Effector memory CD4-positive, alpha-beta T cell (primary cell): ENCODE measurements around the gene OPCML.

Experiments used
- DNase-seq, 3 donors: peaks; one replicate each; pipeline ENCODE4 v3.0.0-alpha.2; 2020
- H3K27ac ChIP-seq: 2 replicates; pipeline ENCODE4 v1.7.0; 2013; ENCODE audit warnings: mild to moderate bottlenecking, low read length, moderate library complexity; ENCODE audit not compliant: insufficient read depth, poor library complexity, severe bottlenecking
- H3K27me3 ChIP-seq: replicated peaks from 2 replicates; pipeline ENCODE4 v1.7.0; 2013; ENCODE audit warnings: mild to moderate bottlenecking, low read length; ENCODE audit not compliant: insufficient read depth, control insufficient read depth, poor library complexity, severe bottlenecking
- H3K36me3 ChIP-seq: 2 replicates; pipeline ENCODE4 v1.7.0; 2013; ENCODE audit warnings: mild to moderate bottlenecking, low read length, moderate library complexity; ENCODE audit not compliant: control insufficient read depth, insufficient read depth
- H3K4me1 ChIP-seq: 2 replicates; pipeline ENCODE4 v1.7.0; 2013; ENCODE audit warnings: low read length, mild to moderate bottlenecking; ENCODE audit not compliant: control insufficient read depth, insufficient read depth, poor library complexity, severe bottlenecking
- H3K4me3 ChIP-seq: 2 replicates; pipeline ENCODE4 v1.7.0; 2013; ENCODE audit warnings: low read length, low read depth, mild to moderate bottlenecking; ENCODE audit not compliant: insufficient read depth, poor library complexity, severe bottlenecking
- H3K9me3 ChIP-seq: 2 replicates; pipeline ENCODE4 v1.7.0; 2013; ENCODE audit warnings: mild to moderate bottlenecking, low read length, moderate library complexity; ENCODE audit not compliant: control insufficient read depth

Gene OPCML

GRCh38 chr11:132610216-132610615 is 922.1 kb downstream of the OPCML start:
- Histone ChIP-seq H3K9me3 (no peaks in the 10 kb centered on the region), H3K27ac (no peak overlapping the region), H3K4me3 (no peak overlapping the region), H3K36me3 (no peaks in the 10 kb centered on the region), H3K27me3 (no peaks in the 10 kb centered on the region), H3K4me1 (no peaks in the 10 kb centered on the region)
- no peak for DNase-seq

- no peaks in the 10 kb centered on the region for H3K9me3 ChIP-seq
- H3K4me3 ChIP-seq = no peak overlapping the region
- no peaks in the 10 kb centered on the region for H3K27me3 ChIP-seq
- no peaks in the 10 kb centered on the region for H3K4me1 ChIP-seq
- H3K36me3 ChIP-seq = no peaks in the 10 kb centered on the region
- no peak overlapping the region for H3K27ac ChIP-seq
- DNase-seq = no peak
These were observed 924.7 kb downstream of the OPCML start for GRCh38 chr11:132607575-132607974.

- no peaks in the 10 kb centered on the region for H3K27me3 ChIP-seq
- no peak overlapping the region for H3K27ac ChIP-seq
- no peak for DNase-seq
- H3K4me3 ChIP-seq = no peak overlapping the region
- no peaks in the 10 kb centered on the region for H3K36me3 ChIP-seq
- no peaks in the 10 kb centered on the region for H3K9me3 ChIP-seq
- H3K4me1 ChIP-seq = no peaks in the 10 kb centered on the region
These were observed 926.3 kb downstream of the OPCML start for GRCh38 chr11:132605825-132606570.

GRCh38 chr11:132604431-132604830 is 927.9 kb downstream of the OPCML start:
- H3K9me3 ChIP-seq = no peaks in the 10 kb centered on the region
- H3K27me3 ChIP-seq = no peaks in the 10 kb centered on the region
- no peaks in the 10 kb centered on the region for H3K4me1 ChIP-seq
- no peak overlapping the region for H3K27ac ChIP-seq
- no peak for DNase-seq
- H3K36me3 ChIP-seq = no peaks in the 10 kb centered on the region
- H3K4me3 ChIP-seq = no peak overlapping the region

- H3K4me1 ChIP-seq = no peaks in the 10 kb centered on the region
- no peak for DNase-seq
- H3K9me3 ChIP-seq = no peaks in the 10 kb centered on the region
- H3K36me3 ChIP-seq = no peaks in the 10 kb centered on the region
- no peaks in the 10 kb centered on the region for H3K27me3 ChIP-seq
- H3K27ac ChIP-seq = no peak overlapping the region
- no peak overlapping the region for H3K4me3 ChIP-seq
These were observed 930.4 kb downstream of the OPCML start for GRCh38 chr11:132601875-132602274.

GRCh38 chr11:132595711-132596134 is 936.6 kb downstream of the OPCML start:
- DNase-seq = no peak
- Histone ChIP-seq H3K4me1 (no peaks in the 10 kb centered on the region), H3K9me3 (no peaks in the 10 kb centered on the region), H3K27ac (no peak overlapping the region), H3K4me3 (no peak overlapping the region), H3K36me3 (no peaks in the 10 kb centered on the region), H3K27me3 (no peaks in the 10 kb centered on the region)

- Histone ChIP-seq H3K4me1 (no peaks in the 10 kb centered on the region), H3K36me3 (no peaks in the 10 kb centered on the region), H3K27me3 (no peaks in the 10 kb centered on the region), H3K4me3 (no peak overlapping the region), H3K27ac (no peak overlapping the region), H3K9me3 (no peaks in the 10 kb centered on the region)
- no peak for DNase-seq
These were observed 937.1 kb downstream of the OPCML start for GRCh38 chr11:132595246-132595645.

GRCh38 chr11:132590986-132591385 is 941.3 kb downstream of the OPCML start:
- no peak overlapping the region for H3K27ac ChIP-seq
- H3K27me3 ChIP-seq = no peaks in the 10 kb centered on the region
- DNase-seq = no peak
- no peak overlapping the region for H3K4me3 ChIP-seq
- no peaks in the 10 kb centered on the region for H3K4me1 ChIP-seq
- no peaks in the 10 kb centered on the region for H3K9me3 ChIP-seq
- no peaks in the 10 kb centered on the region for H3K36me3 ChIP-seq

GRCh38 chr11:132590554-132590953 is 941.7 kb downstream of the OPCML start:
- no peaks in the 10 kb centered on the region for H3K27me3 ChIP-seq
- DNase-seq = no peak
- H3K36me3 ChIP-seq = no peaks in the 10 kb centered on the region
- H3K4me1 ChIP-seq = no peaks in the 10 kb centered on the region
- no peak overlapping the region for H3K4me3 ChIP-seq
- no peaks in the 10 kb centered on the region for H3K9me3 ChIP-seq
- H3K27ac ChIP-seq = no peak overlapping the region

- no peaks in the 10 kb centered on the region for H3K9me3 ChIP-seq
- H3K4me1 ChIP-seq = no peaks in the 10 kb centered on the region
- DNase-seq = no peak
- no peak overlapping the region for H3K4me3 ChIP-seq
- H3K36me3 ChIP-seq = no peaks in the 10 kb centered on the region
- H3K27ac ChIP-seq = no peak overlapping the region
- no peaks in the 10 kb centered on the region for H3K27me3 ChIP-seq
These were observed 942.5 kb downstream of the OPCML start for GRCh38 chr11:132589791-132590190.
